Nephron (organoid): Measurements from ENCODE around the gene CELF2.

Experiments used
- H3K27ac Mint-ChIP-seq, 3 experiments: 2 replicates each; pipeline ENCODE4 v1.8.0; 2020; ENCODE audit warnings: mixed read lengths in 3 of 3, mild to moderate bottlenecking in 2 of 3, moderate library complexity in 1 of 3
- H3K27me3 Mint-ChIP-seq: 2 replicates; pipeline ENCODE4 v1.8.0; 2021; ENCODE audit warnings: low read depth, mild to moderate bottlenecking, moderate library complexity, mixed read lengths
- H3K36me3 Mint-ChIP-seq: 2 replicates; pipeline ENCODE4 v1.8.0; 2020; ENCODE audit warnings: low read depth, mixed read lengths
- H3K4me1 Mint-ChIP-seq: 2 replicates; pipeline ENCODE4 v1.8.0; 2020; ENCODE audit warnings: mixed read lengths
- H3K4me3 Mint-ChIP-seq, 3 experiments: 2 replicates each; pipeline ENCODE4 v1.8.0; 2020; ENCODE audit warnings: mild to moderate bottlenecking in 3 of 3, mixed read lengths in 3 of 3, moderate library complexity in 2 of 3
- H3K9me3 Mint-ChIP-seq: 2 replicates; pipeline ENCODE4 v1.8.0; 2020; ENCODE audit warnings: mixed read lengths
- TF ChIP-seq, protein P1 (sequence below), 3 experiments: fragments of 200-600 bp; sonication (generic); IDR thresholded peaks; one replicate each; pipeline ENCODE4 v1.5.0; 2021; ENCODE audit warnings: antibody characterized with exemption in 3 of 3; ENCODE audit not compliant: unreplicated experiment in 3 of 3

Gene CELF2

DNA sequence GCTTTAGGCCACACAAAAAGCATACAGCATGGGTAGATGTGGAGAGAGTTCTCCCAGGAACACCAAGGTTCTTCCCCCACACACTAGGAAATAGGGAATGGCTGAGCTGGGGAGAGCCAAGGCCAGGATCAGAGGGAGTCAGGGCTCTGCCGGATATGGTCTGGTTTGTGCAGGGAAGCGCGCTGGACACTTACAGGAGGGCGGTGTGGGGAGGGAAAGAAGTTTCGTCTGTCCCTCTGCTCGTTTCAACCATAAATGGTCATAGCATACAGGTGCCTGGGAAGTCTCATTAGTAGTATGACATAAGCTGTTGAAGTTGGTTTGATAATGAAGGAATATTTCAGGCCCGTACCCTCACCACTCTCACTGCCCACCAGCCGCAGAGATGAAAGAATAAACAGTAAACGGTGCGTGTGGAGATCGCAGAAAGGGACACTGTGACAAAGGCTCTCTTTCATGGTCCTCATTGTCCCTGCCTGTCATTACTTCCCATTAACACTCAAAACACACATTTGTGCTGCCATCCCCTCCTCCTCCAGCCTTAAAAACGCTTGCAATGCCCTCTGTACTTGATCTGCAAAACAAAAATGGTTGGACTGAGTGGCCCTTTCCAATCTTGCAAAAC is 207.2 kb downstream of the CELF2 start:
- H3K4me1 Mint-ChIP-seq, result peaks cover 36% of the 10 kb centered on the region
- no peak overlapping the region for H3K4me3 Mint-ChIP-seq
- H3K27me3 Mint-ChIP-seq, result peaks cover 6% of the 10 kb centered on the region
- no peak overlapping the region for H3K27ac Mint-ChIP-seq
- TF ChIP-seq, protein P1, sequence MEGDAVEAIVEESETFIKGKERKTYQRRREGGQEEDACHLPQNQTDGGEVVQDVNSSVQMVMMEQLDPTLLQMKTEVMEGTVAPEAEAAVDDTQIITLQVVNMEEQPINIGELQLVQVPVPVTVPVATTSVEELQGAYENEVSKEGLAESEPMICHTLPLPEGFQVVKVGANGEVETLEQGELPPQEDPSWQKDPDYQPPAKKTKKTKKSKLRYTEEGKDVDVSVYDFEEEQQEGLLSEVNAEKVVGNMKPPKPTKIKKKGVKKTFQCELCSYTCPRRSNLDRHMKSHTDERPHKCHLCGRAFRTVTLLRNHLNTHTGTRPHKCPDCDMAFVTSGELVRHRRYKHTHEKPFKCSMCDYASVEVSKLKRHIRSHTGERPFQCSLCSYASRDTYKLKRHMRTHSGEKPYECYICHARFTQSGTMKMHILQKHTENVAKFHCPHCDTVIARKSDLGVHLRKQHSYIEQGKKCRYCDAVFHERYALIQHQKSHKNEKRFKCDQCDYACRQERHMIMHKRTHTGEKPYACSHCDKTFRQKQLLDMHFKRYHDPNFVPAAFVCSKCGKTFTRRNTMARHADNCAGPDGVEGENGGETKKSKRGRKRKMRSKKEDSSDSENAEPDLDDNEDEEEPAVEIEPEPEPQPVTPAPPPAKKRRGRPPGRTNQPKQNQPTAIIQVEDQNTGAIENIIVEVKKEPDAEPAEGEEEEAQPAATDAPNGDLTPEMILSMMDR (IDR thresholded peaks at IDR 0.05; ENCODE audit: unreplicated experiment in 3 of 3), result no peak
- no peaks in the 10 kb centered on the region for H3K9me3 Mint-ChIP-seq
- no peaks in the 10 kb centered on the region for H3K36me3 Mint-ChIP-seq

DNA sequence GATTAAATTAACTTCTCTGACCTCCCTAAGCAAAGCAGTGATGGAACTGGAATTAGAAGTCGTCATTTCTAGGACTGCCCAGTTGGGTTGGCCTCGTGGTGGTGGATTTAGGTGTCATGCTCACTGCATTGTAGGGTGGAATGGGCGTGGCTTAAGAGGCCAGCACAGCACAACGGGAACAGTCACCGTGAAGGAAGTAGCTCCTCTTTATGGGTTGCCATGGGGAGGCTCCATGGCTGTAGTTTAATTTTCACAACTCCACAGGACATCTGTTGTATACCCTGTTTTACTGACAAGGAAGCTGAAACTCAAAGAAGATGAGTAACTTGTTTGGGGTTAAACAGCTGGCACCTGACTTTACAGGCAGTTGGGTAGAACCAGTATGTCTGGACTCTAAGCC is 208.3 kb downstream of the CELF2 start:
- Mint-ChIP-seq H3K27me3 (peaks cover 6% of the 10 kb centered on the region), H3K27ac (no peak overlapping the region), H3K36me3 (no peaks in the 10 kb centered on the region), H3K9me3 (no peaks in the 10 kb centered on the region), H3K4me1 (peaks cover 38% of the 10 kb centered on the region), H3K4me3 (no peak overlapping the region)
- TF ChIP-seq, protein P1 (IDR thresholded peaks at IDR 0.05; ENCODE audit: unreplicated experiment in 3 of 3), result no peak

DNA sequence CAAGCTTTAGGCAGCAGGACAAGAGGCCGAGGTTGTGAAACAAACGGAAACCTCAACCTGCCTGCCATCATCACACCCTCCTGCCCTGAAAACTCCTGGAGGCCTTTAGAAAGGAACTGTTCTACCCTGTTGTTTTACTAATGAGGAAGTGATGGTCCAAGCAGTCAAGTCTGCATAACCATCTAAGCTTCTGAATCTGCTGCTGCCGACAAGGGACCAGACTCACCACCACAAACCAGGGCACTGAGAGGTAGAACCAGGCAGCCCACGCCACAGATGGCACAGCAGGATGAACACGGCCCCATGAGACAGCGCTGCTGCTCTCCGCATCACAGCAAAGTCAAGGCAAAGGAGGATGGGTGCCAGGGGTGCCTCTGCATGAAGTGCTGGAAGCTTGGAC is 209.4 kb downstream of the CELF2 start:
- TF ChIP-seq, protein P1 (IDR thresholded peaks at IDR 0.05; ENCODE audit: unreplicated experiment in 3 of 3), result no peak
- Mint-ChIP-seq H3K27ac (no peak overlapping the region), H3K4me3 (no peak overlapping the region), H3K4me1 (peaks cover 44% of the 10 kb centered on the region), H3K9me3 (no peaks in the 10 kb centered on the region), H3K27me3 (peaks cover 6% of the 10 kb centered on the region), H3K36me3 (no peaks in the 10 kb centered on the region)

DNA sequence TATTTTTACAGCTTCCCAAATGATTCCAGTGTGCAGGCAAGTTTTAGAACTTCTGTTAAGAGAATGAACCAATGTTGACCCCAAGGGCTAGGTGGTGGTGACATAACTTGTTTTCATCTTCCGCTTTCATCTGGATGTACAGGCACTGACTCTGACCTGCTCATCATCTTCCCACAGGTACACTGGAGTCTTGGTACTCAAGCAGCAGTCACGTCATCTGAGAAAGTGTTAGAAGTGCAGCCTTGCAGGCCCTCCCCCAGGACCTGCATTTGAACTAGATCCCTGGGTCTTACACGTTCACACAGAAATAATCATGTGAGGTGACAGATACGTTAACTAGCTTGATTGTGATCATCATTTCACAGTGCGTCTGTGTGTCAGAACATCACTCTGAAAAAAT is 212.2 kb downstream of the CELF2 start:
- Mint-ChIP-seq H3K4me3 (no peak overlapping the region), H3K4me1 (peaks cover 39% of the 10 kb centered on the region), H3K27ac (no peak overlapping the region), H3K36me3 (no peaks in the 10 kb centered on the region), H3K9me3 (no peaks in the 10 kb centered on the region), H3K27me3 (no peaks in the 10 kb centered on the region)
- TF ChIP-seq, protein P1 (IDR thresholded peaks at IDR 0.05; ENCODE audit: unreplicated experiment in 3 of 3), result no peak

DNA sequence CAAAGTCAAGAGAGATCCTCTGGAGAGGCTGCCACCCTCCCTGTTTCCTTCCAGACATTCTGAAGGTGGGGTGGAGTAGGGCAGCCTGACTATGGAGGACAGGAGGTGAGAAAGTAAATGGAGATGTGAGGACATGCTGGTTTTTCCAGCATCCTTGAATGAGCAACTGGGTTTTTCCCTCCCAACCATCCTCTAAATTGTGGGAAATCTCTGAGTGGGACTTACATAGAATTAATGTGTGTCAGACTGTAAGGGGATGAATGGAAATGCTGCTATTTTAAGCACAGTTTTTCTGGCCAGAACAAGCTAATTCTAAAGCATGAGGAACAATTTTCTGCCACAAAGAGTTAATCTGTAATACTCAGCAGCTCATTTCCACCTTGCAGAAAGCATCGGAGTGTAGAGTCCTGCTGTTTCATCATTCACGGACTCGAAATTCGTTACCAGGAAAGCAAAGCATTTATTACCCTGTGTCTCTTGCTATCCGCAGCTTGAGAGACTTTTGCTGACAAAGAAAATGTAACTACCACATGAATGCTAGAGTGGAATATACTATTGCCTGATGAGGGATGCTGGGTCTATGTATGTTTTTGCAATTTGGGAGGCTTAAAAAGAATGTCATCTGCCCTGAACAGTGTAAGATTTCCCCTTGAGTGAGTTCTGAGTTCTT is 213.0 kb downstream of the CELF2 start:
- Mint-ChIP-seq H3K4me1 (peaks cover 40% of the 10 kb centered on the region), H3K27ac (peak overlapping the region in 1 of 3 experiments; percentile 2), H3K27me3 (no peaks in the 10 kb centered on the region), H3K36me3 (no peaks in the 10 kb centered on the region), H3K4me3 (no peak overlapping the region), H3K9me3 (no peaks in the 10 kb centered on the region)
- TF ChIP-seq, protein P1 (IDR thresholded peaks at IDR 0.05; ENCODE audit: unreplicated experiment in 3 of 3), result no peak

DNA sequence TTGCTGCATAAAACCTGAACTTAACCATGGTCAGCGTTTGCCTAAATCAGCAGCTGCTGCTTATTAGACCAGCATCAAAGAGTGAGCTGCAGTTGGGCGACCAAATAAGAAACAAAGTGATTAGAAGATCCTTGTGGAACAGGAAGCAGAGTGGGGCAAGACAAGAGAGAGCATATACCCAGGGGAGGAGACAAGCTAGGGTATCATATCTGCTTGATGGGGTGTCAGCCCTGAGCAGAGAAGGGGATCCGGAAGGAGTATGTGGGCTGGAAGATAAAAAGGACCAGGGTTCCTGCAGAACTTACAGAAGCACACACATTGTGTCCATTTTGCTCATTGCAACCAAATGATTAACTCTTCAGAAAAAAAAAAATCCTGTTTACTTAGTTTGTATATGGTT is 213.6 kb downstream of the CELF2 start:
- TF ChIP-seq, protein P1 (IDR thresholded peaks at IDR 0.05; ENCODE audit: unreplicated experiment in 3 of 3), result no peak
- Mint-ChIP-seq H3K27me3 (no peaks in the 10 kb centered on the region), H3K36me3 (no peaks in the 10 kb centered on the region), H3K9me3 (no peaks in the 10 kb centered on the region), H3K4me3 (no peak overlapping the region), H3K27ac (peak overlapping the region in 1 of 3 experiments; percentile 2), H3K4me1 (peaks cover 47% of the 10 kb centered on the region)
